ENCODE data around the gene JAK2.

Gene JAK2

DNA sequence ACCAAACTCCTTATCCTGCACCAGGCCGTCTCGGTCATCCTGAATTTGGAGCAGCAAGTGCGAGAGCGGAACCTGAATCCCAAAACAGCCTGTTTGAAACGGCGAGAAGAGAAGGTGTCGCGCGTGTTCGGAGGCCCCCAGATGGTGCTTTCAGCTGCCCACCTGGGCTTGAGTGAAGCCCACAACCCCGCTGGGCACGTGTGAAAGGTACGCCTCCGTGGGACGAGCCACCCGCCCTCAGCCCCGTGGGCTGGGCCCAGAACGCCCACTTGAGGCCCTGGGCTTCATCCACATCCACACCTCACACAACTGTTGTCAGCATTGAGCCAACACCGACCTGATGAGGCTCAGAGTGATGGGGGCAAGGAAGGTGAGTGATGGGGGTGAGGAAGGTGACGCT is 127.6 kb downstream of the JAK2 start:
- POLR2A ChIA-PET, result no interaction called here
- TF ChIP-seq, protein P1, sequence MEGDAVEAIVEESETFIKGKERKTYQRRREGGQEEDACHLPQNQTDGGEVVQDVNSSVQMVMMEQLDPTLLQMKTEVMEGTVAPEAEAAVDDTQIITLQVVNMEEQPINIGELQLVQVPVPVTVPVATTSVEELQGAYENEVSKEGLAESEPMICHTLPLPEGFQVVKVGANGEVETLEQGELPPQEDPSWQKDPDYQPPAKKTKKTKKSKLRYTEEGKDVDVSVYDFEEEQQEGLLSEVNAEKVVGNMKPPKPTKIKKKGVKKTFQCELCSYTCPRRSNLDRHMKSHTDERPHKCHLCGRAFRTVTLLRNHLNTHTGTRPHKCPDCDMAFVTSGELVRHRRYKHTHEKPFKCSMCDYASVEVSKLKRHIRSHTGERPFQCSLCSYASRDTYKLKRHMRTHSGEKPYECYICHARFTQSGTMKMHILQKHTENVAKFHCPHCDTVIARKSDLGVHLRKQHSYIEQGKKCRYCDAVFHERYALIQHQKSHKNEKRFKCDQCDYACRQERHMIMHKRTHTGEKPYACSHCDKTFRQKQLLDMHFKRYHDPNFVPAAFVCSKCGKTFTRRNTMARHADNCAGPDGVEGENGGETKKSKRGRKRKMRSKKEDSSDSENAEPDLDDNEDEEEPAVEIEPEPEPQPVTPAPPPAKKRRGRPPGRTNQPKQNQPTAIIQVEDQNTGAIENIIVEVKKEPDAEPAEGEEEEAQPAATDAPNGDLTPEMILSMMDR (IDR thresholded peaks at IDR 0.05; ENCODE audit: control extremely low read depth, extremely low read depth, low read depth, missing control alignments), result no peak
- DNase-seq (ENCODE audit: extremely low spot score), result no peak
- CTCF ChIA-PET, result no interaction called here

DNA sequence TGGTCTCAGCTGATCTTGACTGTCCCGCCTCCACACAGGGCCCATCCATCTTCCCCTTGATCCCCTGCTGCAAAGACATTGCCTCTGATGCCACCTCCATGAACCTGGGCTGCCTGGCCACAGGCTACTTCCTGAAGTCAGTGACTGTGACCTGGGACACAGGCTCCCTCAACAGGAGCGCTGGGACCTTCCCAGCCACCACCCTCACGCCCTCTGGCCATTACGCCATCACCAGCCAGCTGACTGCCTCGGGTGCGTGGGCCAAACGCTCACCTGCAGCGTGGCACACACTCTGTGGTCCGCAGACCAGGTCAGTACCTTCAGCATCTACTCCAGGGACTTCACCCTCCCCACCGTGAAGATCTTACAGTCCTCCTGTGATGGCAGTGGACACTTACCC is 128.5 kb downstream of the JAK2 start:
- TF ChIP-seq, protein P1 (IDR thresholded peaks at IDR 0.05; ENCODE audit: control extremely low read depth, extremely low read depth, low read depth, missing control alignments), result no peak
- DNase-seq (ENCODE audit: extremely low spot score), result no peak
- ChIA-PET POLR2A (no interaction called here), CTCF (no interaction called here)

DNA sequence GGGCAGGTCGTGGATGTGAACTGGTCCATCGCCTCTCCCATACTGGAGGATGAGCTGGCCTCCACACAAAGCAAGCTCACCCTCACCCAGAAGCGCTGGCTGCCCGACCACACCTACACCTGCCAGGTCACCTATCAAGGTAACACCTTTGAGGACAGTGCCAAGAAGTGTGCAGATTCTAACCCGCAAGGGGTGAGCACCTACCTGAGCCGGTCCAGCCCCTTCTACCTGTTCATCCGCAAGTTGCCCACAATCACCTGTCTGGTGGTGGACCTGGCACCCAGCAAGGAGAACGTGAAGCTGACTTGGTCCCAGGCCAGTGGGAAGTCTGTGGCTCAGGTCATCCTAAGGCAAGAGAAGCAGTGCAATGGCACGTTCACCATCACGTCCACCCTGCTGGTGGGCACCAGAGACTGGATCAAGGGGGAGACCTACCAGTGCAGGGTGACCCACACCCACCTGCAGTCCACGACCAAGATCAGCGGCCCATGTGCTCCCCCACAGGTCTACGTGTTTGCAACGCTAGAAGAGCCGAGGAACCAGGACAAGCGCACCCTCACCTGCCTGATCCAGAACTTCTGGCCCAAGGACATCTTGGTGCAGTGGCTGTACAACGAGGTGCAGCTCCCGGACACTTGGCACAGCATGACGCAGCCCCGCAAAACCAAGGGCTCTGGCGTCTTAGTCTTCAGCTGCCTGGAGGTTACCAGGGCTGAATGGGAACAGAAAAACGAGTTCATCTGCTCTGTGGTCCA is 129.1 kb downstream of the JAK2 start:
- ChIA-PET CTCF (no interaction called here), POLR2A (no interaction called here)
- DNase-seq (ENCODE audit: extremely low spot score), result no peak
- TF ChIP-seq, protein P1 (IDR thresholded peaks at IDR 0.05; ENCODE audit: control extremely low read depth, extremely low read depth, low read depth, missing control alignments), result no peak

DNA sequence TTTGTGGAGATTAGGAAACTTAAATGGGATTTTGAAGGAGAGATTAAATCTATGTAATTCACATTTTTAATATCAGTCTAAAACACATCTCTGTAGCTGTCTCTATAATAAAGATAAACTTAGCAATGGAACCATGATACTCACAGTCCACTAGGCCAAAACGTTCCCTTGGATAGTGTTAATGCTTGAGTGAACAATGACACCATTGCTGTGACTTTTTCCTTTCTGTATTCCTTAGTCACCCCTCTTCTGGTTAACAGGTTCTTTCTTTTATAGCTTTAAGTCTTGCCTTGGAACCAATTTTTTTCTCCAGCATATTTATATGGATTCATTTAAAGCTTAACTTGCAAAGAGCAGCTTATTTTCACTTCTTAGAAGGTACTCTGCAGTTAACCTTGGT is 137.0 kb downstream of the JAK2 start:
- DNase-seq (ENCODE audit: extremely low spot score), result no peak
- TF ChIP-seq, protein P1 (IDR thresholded peaks at IDR 0.05; ENCODE audit: control extremely low read depth, extremely low read depth, low read depth, missing control alignments), result no peak
- POLR2A ChIA-PET, result no interaction called here
- CTCF ChIA-PET, result no interaction called here

DNA sequence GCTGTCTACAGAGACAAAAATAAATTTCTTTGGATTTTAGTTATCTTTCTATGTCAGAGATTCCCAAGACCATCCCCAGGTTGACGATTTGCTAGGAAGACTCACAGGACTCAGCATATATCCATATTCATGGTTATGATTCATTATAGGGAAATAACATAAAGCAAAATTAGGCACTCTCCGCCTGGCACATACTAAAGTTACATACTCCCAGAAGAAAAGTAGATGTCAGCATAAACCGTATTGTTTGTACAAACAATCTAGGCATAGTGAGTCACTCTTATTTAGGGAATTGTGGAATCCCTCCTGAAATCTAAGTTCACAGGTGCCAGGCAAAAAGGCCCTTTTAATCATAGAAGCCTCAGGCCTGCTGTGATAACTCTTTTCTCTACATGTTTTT is 137.4 kb downstream of the JAK2 start:
- CTCF ChIA-PET, result no interaction called here
- TF ChIP-seq, protein P1 (IDR thresholded peaks at IDR 0.05; ENCODE audit: control extremely low read depth, extremely low read depth, low read depth, missing control alignments), result no peak
- DNase-seq (ENCODE audit: extremely low spot score), result no peak
- POLR2A ChIA-PET, result no interaction called here

DNA sequence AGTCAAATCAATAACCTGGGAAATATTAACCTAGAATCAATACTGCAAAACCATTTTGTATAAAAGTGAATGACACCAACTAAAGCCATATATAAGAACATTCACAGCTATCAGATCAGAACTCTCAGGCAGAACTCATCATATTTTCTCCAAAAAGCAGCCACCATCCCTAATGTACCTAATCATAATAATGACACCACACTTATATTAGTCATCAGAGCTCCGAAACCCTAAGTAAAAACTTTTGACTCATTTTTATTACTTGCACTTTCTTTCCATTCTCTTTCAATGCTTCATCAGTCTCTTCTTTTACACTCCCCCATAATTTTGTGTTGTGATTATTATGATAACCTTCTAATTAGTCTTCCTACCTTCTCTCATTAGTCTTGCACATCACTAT is 155.1 kb downstream of the JAK2 start:
- CTCF ChIA-PET, result interaction anchor here (0.8 to 1.2 kb wide), 3 partner anchors 10 to 460 kb away, joined by 3 read pairs; no protein-coding TSS in a partner anchor
- no peak for DNase-seq (ENCODE audit: extremely low spot score)
- POLR2A ChIA-PET, result no interaction called here
- TF ChIP-seq, protein P1 (IDR thresholded peaks at IDR 0.05; ENCODE audit: control extremely low read depth, extremely low read depth, low read depth, missing control alignments), result no peak

Data from GM10248 (cell line).